ENCODE data around the gene CORO1C. TPM values are rescaled to one million over a fixed set of nuclear protein-coding genes. Genes with fewer than 3 reads are reported as not detected.
"Not testable (repeated sequence)": the region's sequence is repeated elsewhere in the genome, so short reads cannot be mapped to it uniquely, and the experiment has no call there.

CORO1C gene
- total RNA-seq, 1 donor from 2014 or later, result 307 TPM

- peak overlapping the region; percentile 50 for H3K4me3 ChIP-seq
- no peak for TF ChIP-seq CTCF (IDR thresholded peaks at IDR 0.05)
- peak overlapping the region; percentile 85 for H3K27ac ChIP-seq
- peaks cover 84% of the 10 kb centered on the region for H3K4me1 ChIP-seq
- no peak for ATAC-seq
- DNase-seq, result no peak
- no peaks in the 10 kb centered on the region for H3K27me3 ChIP-seq (ENCODE audit: low read depth)
- H3K9me3 ChIP-seq, result no peaks in the 10 kb centered on the region
- H3K36me3 ChIP-seq, result no peaks in the 10 kb centered on the region
- intact Hi-C loops (cut with DNase I), result no loop called here
Observed at GRCh38 chr12:108633081-108633533, 98.2 kb downstream of the CORO1C start.

GRCh38 chr12:108631261-108631660 lies 100.1 kb downstream of the CORO1C start:
- H3K9me3 ChIP-seq; H3K27me3 ChIP-seq (ENCODE audit: low read depth); ATAC-seq; H3K36me3 ChIP-seq; intact Hi-C loops (cut with DNase I); DNase-seq: not testable (repeated sequence)
- Histone ChIP-seq H3K4me1 (peaks cover 76% of the 10 kb centered on the region), H3K27ac (peak overlapping the region; percentile 64), H3K4me3 (peak overlapping the region; percentile 50)

GRCh38 chr12:108630481-108631207 lies 100.7 kb downstream of the CORO1C start:
- no peak for DNase-seq
- peak overlapping the region; percentile 75 for H3K27ac ChIP-seq
- H3K36me3 ChIP-seq, result no peaks in the 10 kb centered on the region
- intact Hi-C loops (cut with DNase I), result no loop called here
- peaks cover 70% of the 10 kb centered on the region for H3K4me1 ChIP-seq
- no peaks in the 10 kb centered on the region for H3K27me3 ChIP-seq (ENCODE audit: low read depth)
- no peak for ATAC-seq
- H3K4me3 ChIP-seq, result peak overlapping the region; percentile 50
- TF ChIP-seq CTCF (IDR thresholded peaks at IDR 0.05), result no peak
- H3K9me3 ChIP-seq, result no peaks in the 10 kb centered on the region

GRCh38 chr12:108629824-108630476 lies 101.4 kb downstream of the CORO1C start:
- H3K27ac ChIP-seq, result peak overlapping the region; percentile 75
- ATAC-seq (peak; percentile 22 to 53), DNase-seq (peak; percentile 79)
- peak overlapping the region; percentile 50 for H3K4me3 ChIP-seq
- TF ChIP-seq CTCF (IDR thresholded peaks at IDR 0.05), result no peak
- H3K36me3 ChIP-seq, result no peaks in the 10 kb centered on the region
- peaks cover 63% of the 10 kb centered on the region for H3K4me1 ChIP-seq
- no peaks in the 10 kb centered on the region for H3K27me3 ChIP-seq (ENCODE audit: low read depth)
- intact Hi-C loops (cut with DNase I), result no loop called here
- H3K9me3 ChIP-seq, result no peaks in the 10 kb centered on the region

- no peak for ATAC-seq
Observed at GRCh38 chr12:108629151-108629550, 102.2 kb downstream of the CORO1C start.

More at GRCh38 chr12:108629151-108629550, 102.2 kb downstream of the CORO1C start:
- Histone ChIP-seq H3K27me3 (ENCODE audit: low read depth) (no peaks in the 10 kb centered on the region), H3K4me3 (peak overlapping the region; percentile 50), H3K36me3 (no peaks in the 10 kb centered on the region), H3K4me1 (peaks cover 55% of the 10 kb centered on the region), H3K27ac (peak overlapping the region; percentile 75), H3K9me3 (no peaks in the 10 kb centered on the region)
- intact Hi-C loops (cut with DNase I), result no loop called here
- no peak for DNase-seq
- no peak for TF ChIP-seq CTCF (IDR thresholded peaks at IDR 0.05)

Measured in lower lobe of right lung (tissue), 2 donors.